Measurements from ENCODE around the gene HPCAL4.
A peak's percentile ranks its signal among the peaks of the same experiment; 100 is the strongest.

The HPCAL4 gene

DNA sequence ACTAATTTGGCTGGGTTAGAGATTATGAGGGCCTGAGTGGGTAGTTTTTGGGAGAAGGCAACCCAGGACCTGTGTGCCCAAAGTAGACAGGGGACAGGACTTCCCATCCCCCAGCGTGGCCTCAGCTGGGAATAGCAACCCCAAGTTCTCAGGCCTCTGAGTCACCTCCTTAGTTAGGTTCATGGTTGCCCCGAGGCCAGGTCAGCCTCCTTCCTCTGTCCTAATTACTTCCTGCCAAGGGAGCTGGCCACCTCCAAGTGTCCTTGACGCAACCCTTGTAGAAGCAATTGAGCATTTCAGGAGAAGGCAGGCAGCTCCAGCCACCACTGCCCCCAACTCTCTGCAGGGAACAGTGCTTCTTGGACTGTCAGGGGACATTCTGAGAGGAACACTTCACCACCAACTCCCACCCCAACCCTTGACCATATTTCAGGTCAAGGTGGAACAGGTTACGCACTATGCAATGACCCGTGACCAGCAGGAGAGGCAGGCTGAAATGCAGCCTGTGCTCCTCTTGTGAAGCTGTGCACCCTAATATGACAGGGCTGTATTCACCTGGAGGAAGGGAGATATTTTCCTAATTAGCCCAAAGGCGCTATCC, 14.2 kb downstream of the HPCAL4 start:
- no peak for DNase-seq (ENCODE audit: low spot score)

DNA sequence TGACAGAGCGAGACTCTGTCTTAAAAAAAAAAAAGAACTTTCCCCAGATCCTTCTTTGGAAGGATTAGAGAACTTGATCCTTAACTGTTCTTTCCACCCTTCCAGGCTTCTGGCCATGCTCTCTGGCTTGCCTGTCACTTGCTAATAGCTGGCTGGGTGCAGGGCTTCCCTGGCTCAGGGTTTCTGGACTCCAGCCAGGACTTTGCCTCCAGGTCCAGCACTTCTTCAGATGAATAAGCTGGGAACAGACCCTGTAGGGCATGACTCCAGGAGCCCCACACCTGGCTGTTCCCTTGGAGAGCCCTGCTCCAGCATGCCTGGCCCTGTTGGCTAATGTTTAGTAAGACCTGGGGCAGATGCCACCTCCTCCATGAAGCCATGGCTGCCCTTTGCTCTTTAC, 16.0 kb downstream of the HPCAL4 start:
- no peak for DNase-seq (ENCODE audit: low spot score)

- no peak for DNase-seq (ENCODE audit: low spot score)
Observed at GRCh38 chr1:39673215-39673614, 18.0 kb downstream of the HPCAL4 start.

DNA sequence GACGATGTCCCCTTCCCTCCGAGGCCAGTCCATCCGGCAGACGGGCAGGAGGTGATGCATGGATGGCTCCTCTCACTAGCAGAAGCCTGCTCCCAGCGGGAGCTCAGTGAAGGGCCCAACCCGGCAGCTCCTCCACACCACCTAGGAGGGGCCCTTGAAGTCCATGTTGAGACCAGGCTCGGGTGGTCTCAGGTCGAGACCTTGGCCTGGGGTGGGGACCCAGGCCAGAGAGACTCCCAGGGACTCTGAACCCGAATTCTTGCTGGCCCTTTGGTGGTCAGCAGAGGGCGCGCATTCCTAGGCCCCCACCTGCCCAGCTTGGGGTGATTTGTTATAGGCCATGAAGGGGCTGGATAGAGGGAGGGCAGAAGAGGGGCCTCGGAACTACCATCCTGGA, 18.7 kb downstream of the HPCAL4 start:
- no peak for DNase-seq (ENCODE audit: low spot score)

DNA sequence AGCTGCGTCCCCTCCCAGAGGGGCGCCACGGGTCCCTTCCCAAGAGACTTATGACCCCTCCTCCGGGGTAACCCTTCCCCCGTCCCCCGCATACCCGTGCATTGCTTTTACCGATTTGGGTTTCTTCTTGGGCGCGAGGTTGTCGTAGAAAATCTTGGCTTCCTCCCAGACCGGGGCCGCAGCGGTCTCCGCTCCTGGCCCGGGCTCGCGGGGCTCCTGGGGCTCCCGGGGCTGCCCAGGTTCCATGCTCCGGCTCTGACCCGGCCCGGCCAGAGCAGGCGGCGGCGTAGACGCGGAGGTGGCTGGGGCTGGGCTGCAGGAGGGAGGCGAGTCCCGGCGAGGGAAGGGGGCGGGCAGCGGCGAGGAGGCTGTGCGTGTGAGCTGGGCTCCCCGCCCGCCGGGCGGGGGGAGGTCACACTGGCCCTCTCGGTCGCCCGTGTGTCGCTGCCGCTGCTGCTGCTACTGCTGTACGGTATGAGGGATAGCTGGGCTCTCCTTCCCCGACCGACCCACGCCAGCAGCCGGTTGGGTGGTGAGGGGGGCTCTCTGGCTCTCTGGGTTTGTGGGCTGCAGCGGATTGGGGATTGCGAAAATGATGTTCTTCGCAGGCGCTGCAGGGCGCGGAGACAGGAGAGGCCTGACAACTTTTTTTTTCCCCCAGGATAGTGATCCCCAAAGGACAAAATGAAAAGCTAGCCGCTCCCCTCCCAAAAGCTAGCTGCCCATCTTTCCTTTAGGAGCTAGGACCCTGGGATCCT, 19.3 kb downstream of the HPCAL4 start, which contains the start of gene NT5C1A:
Gene NT5C1A (minus strand): TSS at position 315 of the 758 bp plus-strand sequence. CDS start 69 bp downstream, at position 246.
- DNase-seq (ENCODE audit: low spot score): no peak

DNA sequence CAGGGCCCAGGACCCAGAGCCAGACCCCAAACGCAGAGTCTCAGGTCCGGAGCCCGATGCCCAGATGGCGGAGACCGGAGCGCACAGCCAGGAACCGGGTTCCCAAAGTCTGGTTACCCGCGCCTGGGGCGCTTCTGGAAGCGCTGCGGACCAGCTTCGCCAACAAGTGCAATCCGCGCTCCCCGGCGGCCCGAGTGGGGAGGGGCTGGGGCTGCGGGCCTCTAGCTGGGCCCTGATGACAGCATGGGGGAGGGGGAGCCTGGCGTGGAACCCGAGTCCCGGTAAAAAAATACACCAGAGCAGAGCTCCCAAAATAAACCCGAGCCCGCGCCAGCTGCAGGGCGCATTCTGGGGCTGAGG, 19.8 kb downstream of the HPCAL4 start:
- DNase-seq (ENCODE audit: low spot score): no peak

- no peak for DNase-seq (ENCODE audit: low spot score)
Observed at GRCh38 chr1:39670689-39671088, 20.5 kb downstream of the HPCAL4 start.

GRCh38 chr1:39668894-39669293, 22.3 kb downstream of the HPCAL4 start:
- no peak for DNase-seq (ENCODE audit: low spot score)

- no peak for DNase-seq (ENCODE audit: low spot score)
Observed at GRCh38 chr1:39668111-39668510, 23.1 kb downstream of the HPCAL4 start.

- no peak for DNase-seq (ENCODE audit: low spot score)
Observed at GRCh38 chr1:39666772-39667171, 24.5 kb downstream of the HPCAL4 start.

GRCh38 chr1:39663559-39663958, 27.7 kb downstream of the HPCAL4 start:
- DNase-seq (ENCODE audit: low spot score): no peak

DNA sequence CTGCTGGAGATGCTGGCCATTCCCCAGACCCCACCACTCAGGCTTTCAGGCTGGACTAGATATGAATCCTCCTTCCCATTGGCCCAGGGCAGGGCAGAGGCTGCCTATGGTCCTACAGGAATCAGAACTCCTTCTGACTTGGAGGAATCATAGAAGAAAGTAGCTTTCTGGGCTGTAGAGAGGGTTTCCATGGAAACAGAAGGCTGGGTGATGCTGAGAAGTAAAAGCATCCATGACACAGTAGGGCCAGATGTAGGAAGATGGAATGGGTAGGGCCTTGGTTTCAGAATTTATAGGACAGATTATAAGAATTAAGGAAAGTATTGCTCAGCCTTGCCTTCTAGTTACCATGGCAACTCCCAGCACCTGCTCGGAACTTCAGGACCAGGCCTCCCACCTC, 28.4 kb downstream of the HPCAL4 start:
- DNase-seq (ENCODE audit: low spot score): no peak

DNA sequence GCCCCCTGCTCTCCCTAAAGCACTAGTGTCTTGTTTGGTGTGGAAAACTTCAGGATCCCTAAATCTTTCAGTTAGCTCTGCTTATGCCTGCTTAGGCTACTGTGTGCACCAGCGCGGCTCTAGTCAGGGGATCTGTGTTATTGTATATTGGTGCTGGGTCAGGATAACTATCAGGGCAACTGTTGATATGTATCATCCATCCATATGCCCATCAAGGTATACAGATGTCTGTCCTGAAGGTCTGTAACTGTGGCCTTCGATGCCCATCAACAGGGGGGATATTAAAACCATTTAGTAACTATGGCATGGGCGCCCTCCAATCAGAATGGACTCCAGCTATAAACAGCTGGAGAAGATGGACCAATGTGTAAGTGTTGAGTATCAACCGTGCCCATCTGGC, 31.7 kb downstream of the HPCAL4 start:
- DNase-seq (ENCODE audit: low spot score): no peak

DNA sequence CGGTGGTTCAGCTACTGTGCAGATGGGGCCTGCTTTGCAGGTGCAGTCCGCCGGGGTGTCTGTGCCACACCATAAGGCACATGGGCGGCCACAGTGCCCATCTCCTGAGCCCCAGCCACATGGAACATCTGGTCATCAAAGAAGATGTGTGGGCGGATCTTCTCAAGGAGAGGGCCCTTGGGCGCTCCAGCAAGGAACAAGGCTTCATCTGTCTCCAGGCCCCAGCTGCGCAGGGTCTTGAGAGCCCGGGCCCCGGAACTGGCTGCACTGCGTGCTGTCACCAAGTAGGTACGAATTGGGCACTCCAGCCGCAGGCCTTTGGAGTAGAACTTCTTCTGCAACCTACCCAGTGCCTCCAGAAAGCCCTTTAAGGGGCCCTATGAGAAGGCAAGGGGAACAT, 32.1 kb downstream of the HPCAL4 start:
- no peak for DNase-seq (ENCODE audit: low spot score)

- DNase-seq (ENCODE audit: low spot score): peak; percentile 66
Observed at GRCh38 chr1:39657923-39658485, 33.2 kb downstream of the HPCAL4 start.

GRCh38 chr1:39657402-39657801, 33.8 kb downstream of the HPCAL4 start:
- no peak for DNase-seq (ENCODE audit: low spot score)

GRCh38 chr1:39656391-39656790, 34.8 kb downstream of the HPCAL4 start:
- DNase-seq (ENCODE audit: low spot score): no peak

- DNase-seq (ENCODE audit: low spot score): no peak
Observed at GRCh38 chr1:39655578-39656268, 35.5 kb downstream of the HPCAL4 start.

DNA sequence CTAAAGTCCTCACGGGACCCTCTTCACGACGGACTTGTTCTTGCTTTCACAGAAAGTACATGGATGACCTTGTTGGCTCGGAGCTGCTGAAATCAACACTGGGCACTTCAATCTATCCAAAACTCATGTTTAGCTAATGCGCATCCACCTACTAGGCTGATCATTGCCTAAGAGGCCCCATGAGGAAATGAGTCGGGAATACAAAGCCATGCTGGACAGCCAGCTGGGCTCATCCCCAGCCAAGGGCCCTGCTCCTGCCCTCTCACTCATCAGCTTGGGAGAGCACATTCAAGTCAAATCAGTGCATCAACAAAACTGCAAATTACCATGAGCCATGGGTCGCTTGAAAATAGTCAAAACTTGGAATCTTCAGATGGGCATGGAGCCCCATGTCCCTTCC, 36.9 kb downstream of the HPCAL4 start:
- no peak for DNase-seq (ENCODE audit: low spot score)

- DNase-seq (ENCODE audit: low spot score): peak; percentile 80
Observed at GRCh38 chr1:39653546-39654031, 37.6 kb downstream of the HPCAL4 start.

DNA sequence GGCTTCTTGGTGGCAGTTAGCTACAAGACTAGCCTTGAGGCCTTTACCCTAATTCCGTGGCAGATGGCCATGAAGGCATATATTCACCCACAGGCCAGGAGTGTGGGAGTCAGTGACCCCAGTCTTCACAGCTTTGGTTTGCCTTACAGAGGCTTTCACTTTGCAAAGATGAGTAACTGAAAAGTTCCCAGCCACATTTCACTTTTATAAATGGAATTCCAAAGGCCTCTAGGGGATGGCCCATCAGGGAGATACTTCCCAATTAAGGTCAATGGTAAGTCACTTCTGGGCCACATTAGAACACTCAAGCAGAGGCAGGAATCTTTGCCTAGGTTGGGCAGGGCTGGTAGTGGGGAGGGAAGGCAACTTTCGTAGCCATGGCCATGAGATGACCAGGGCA, 38.7 kb downstream of the HPCAL4 start:
- no peak for DNase-seq (ENCODE audit: low spot score)

GRCh38 chr1:39652105-39652504, 39.1 kb downstream of the HPCAL4 start:
- no peak for DNase-seq (ENCODE audit: low spot score)

DNA sequence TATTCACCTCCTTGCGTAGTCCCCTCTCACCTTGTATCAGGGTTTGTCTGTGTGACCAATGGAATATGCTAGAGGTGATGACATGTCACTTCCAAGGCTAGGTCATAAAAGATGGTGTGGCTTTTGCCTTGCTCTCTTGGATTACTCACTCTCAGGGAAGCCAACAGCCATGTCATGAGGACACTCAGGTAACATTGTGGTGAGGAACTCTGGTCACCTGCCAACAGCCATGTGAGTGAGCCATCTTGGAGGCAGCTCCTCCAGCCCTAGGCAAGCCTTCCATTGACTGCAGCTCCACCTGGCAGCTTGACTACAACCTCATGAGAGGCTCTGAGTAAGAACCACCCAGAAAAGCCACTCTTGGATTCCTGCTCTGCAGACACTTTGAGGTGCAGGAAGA, 40.8 kb downstream of the HPCAL4 start:
- no peak for DNase-seq (ENCODE audit: low spot score)

Measured in RKO (cell line).